ENCODE data around the gene CGB3. TPM values are rescaled to one million over a fixed set of nuclear protein-coding genes. Genes with fewer than 3 reads are reported as not detected.

The CGB3 gene
- total RNA-seq, 1 experiment from 2014 or later = 0.46 TPM

GRCh38 chr19:48997972-48998371, 26.2 kb downstream of the CGB3 start:
- Histone ChIP-seq H2AK5ac (ENCODE audit: insufficient read length, low read length) (no peak overlapping the region), H3K56ac (ENCODE audit: insufficient read length, low read depth, low read length) (no peak overlapping the region), H4K91ac (ENCODE audit: insufficient read length, low read depth, low read length) (no peak overlapping the region), H2BK20ac (ENCODE audit: low read depth, low read length, poor library complexity, severe bottlenecking) (no peak overlapping the region), H3K23me2 (ENCODE audit: insufficient read length, low read depth, low read length, poor library complexity, severe bottlenecking) (no peaks in the 10 kb centered on the region), H2BK5ac (ENCODE audit: insufficient read length, low read length) (no peak overlapping the region), H4K8ac (replicated peaks; ENCODE audit: insufficient read length, low read depth, low read length) (no peak overlapping the region), H3K4ac (ENCODE audit: low read depth, low read length) (no peak overlapping the region), H3T11ph (ENCODE audit: low read length) (no peak overlapping the region), H3K14ac (ENCODE audit: insufficient read depth, low read length) (no peak overlapping the region), H3K9me3 (ENCODE audit: control insufficient read depth, low read depth, low read length) (no peaks in the 10 kb centered on the region), H3K79me2 (ENCODE audit: insufficient read depth, low read length) (peaks cover 9% of the 10 kb centered on the region; the same call in 1 of the 2 replicates), H3K9ac (ENCODE audit: extremely low read depth, insufficient read length, low read length) (no peak overlapping the region), H4K5ac (ENCODE audit: insufficient read length, low read depth, low read length) (no peak overlapping the region), H3K4me2 (ENCODE audit: insufficient read depth, insufficient read length, low read length) (no peak overlapping the region), H3K4me1 (ENCODE audit: insufficient read depth, low read length) (no peaks in the 10 kb centered on the region), H3K79me1 (ENCODE audit: insufficient read depth, low read depth, low read length, poor library complexity, severe bottlenecking) (no peaks in the 10 kb centered on the region), H2AFZ (ENCODE audit: low read length) (no peak overlapping the region), H2BK120ac (ENCODE audit: low read depth, low read length, poor library complexity, severe bottlenecking) (no peak overlapping the region), H4K20me1 (ENCODE audit: control insufficient read depth, insufficient read depth, insufficient read length) (no peaks in the 10 kb centered on the region), H2BK15ac (ENCODE audit: low read depth, low read length) (no peak overlapping the region), H3K27ac (ENCODE audit: insufficient read length, low read depth, low read length) (no peak overlapping the region), H3K18ac (ENCODE audit: insufficient read length, low read depth, low read length) (no peak overlapping the region), H3K27me3 (ENCODE audit: insufficient read depth, low read length) (no peaks in the 10 kb centered on the region), H2BK12ac (ENCODE audit: insufficient read length, low read depth, low read length) (no peak overlapping the region), H3K23ac (ENCODE audit: insufficient read length, low read depth, low read length) (no peak overlapping the region)
- H3K9me3 Mint-ChIP-seq = no peaks in the 10 kb centered on the region
- WGBS (ENCODE audit: extremely low coverage, insufficient read length, low lambda C conversion rate) = no CpG with 5 or more reads among the region's 5 CpGs
- H3K4me3 Mint-ChIP-seq = no peak overlapping the region
- peak overlapping the region in 1 of 3 experiments; percentile 68; a peak in 1 of 7 replicates for H3K27ac Mint-ChIP-seq
- DNase-seq = peak; percentile 86
- H3K27me3 Mint-ChIP-seq (ENCODE audit: low read depth) = no peaks in the 10 kb centered on the region
- H3K36me3 Mint-ChIP-seq (ENCODE audit: insufficient read depth in 1 of 3, low read depth in 3 of 3) = peaks cover 5 to 16% (median 7%) of the 10 kb centered on the region in 3 experiments; a peak in 6 of 7 replicates
- TF ChIP-seq CTCF (conservative IDR thresholded peaks at IDR 0.05) = peak; percentile 81
- peaks cover 24% of the 10 kb centered on the region in 2 experiments for H3K4me1 Mint-ChIP-seq
